HFF-Myc (cell line): Measurements from ENCODE around the gene DCTD.
"Not testable (repeated sequence)": the region's sequence is repeated elsewhere in the genome, so short reads cannot be mapped to it uniquely, and the experiment has no call there.

Source experiments
- DNase-seq: peaks from one replicate; pipeline ENCODE4 v3.0.0-alpha.2; 2011; ENCODE audit warnings: low read depth; ENCODE audit errors: extremely low read depth
- H3K4me3 ChIP-seq: replicated peaks from 2 replicates; pipeline ENCODE4 v1.5.1; 2011; ENCODE audit warnings: low read depth, mild to moderate bottlenecking, control low read depth, low read length
- CTCF ChIP-seq: IDR thresholded peaks from 2 replicates; pipeline ENCODE4 v1.5.1; 2012; ENCODE audit warnings: mild to moderate bottlenecking, low read depth, low read length, control low read depth; ENCODE audit errors: missing control alignments

DCTD gene

GRCh38 chr4:182904211-182904761 lies 12.9 kb downstream of the DCTD start:
- TF ChIP-seq CTCF = no peak
- no peak overlapping the region for H3K4me3 ChIP-seq
- no peak for DNase-seq

GRCh38 chr4:182903013-182903412 lies 14.2 kb downstream of the DCTD start:
- DNase-seq = no peak
- no peak for TF ChIP-seq CTCF
- H3K4me3 ChIP-seq = no peak overlapping the region

- no peak for DNase-seq
- no peak for TF ChIP-seq CTCF
- H3K4me3 ChIP-seq = no peak overlapping the region
These were observed 15.8 kb downstream of the DCTD start for GRCh38 chr4:182901337-182901736.

GRCh38 chr4:182900021-182900420 lies 17.2 kb downstream of the DCTD start:
- not testable (repeated sequence) for H3K4me3 ChIP-seq, DNase-seq

- TF ChIP-seq CTCF = no peak
- DNase-seq = no peak
These were observed 18.7 kb downstream of the DCTD start for GRCh38 chr4:182898479-182898799.

GRCh38 chr4:182897601-182898478 lies 19.3 kb downstream of the DCTD start:
- no peak for TF ChIP-seq CTCF
- no peak overlapping the region for H3K4me3 ChIP-seq
- no peak for DNase-seq

More at GRCh38 chr4:182898479-182898799, 18.7 kb downstream of the DCTD start:
- H3K4me3 ChIP-seq = no peak overlapping the region

- no peak for DNase-seq
These were observed 20.8 kb downstream of the DCTD start for GRCh38 chr4:182896421-182896820.

More at GRCh38 chr4:182896421-182896820, 20.8 kb downstream of the DCTD start:
- TF ChIP-seq CTCF = no peak
- no peak overlapping the region for H3K4me3 ChIP-seq
